Mucosa of rectum (tissue), 2 donors: ENCODE measurements around the gene MED13L.
"Not testable (repeated sequence)": the region's sequence is repeated elsewhere in the genome, so short reads cannot be mapped to it uniquely, and the experiment has no call there.

Experiments used
- H3K27ac ChIP-seq, 2 donors: one replicate each; pipeline ENCODE4 v1.7.0; 2013; ENCODE audit warnings: inconsistent platforms in 2 of 2, low read depth in 2 of 2, low read length in 2 of 2
- H3K27me3 ChIP-seq, 2 donors: one replicate each; pipeline ENCODE4 v1.7.0; 2013; ENCODE audit warnings: low read length in 2 of 2; ENCODE audit not compliant: control insufficient read depth in 2 of 2, insufficient read depth in 2 of 2
- H3K36me3 ChIP-seq, 2 donors: one replicate each; pipeline ENCODE4 v1.7.0; 2013; ENCODE audit warnings: low read length in 2 of 2; ENCODE audit not compliant: control insufficient read depth in 2 of 2, insufficient read depth in 2 of 2
- H3K4me1 ChIP-seq, 2 donors: one replicate each; pipeline ENCODE4 v1.7.0; 2013; ENCODE audit warnings: low read length in 2 of 2, mild to moderate bottlenecking in 1 of 2; ENCODE audit not compliant: control insufficient read depth in 2 of 2, insufficient read depth in 2 of 2
- H3K4me3 ChIP-seq, 2 donors: one replicate each; pipeline ENCODE4 v1.7.0; 2013; ENCODE audit warnings: low read length in 2 of 2
- H3K9ac ChIP-seq, 2 donors: one replicate each; pipeline ENCODE4 v1.7.0; 2013; ENCODE audit warnings: low read length in 2 of 2, low read depth in 1 of 2, mild to moderate bottlenecking in 1 of 2
- H3K9me3 ChIP-seq, 2 donors: one replicate each; pipeline ENCODE4 v1.7.0; 2013; ENCODE audit warnings: low read length in 2 of 2; ENCODE audit not compliant: control insufficient read depth in 2 of 2
- donor health status: healthy.
- donor health status: Normal muscosa, but diverticular disease.

The MED13L gene

GRCh38 chr12:116238570-116239119, 38.8 kb downstream of the MED13L start:
- not testable (repeated sequence) for H3K36me3 ChIP-seq, H3K4me1 ChIP-seq, H3K4me3 ChIP-seq, H3K9me3 ChIP-seq, H3K27me3 ChIP-seq, H3K9ac ChIP-seq, H3K27ac ChIP-seq

GRCh38 chr12:116238149-116238548, 39.3 kb downstream of the MED13L start:
- H3K4me3 ChIP-seq = no peak overlapping the region
- H3K36me3 ChIP-seq = no peaks in the 10 kb centered on the region
- H3K9me3 ChIP-seq = no peaks in the 10 kb centered on the region
- H3K9ac ChIP-seq = no peak overlapping the region
- no peaks in the 10 kb centered on the region for H3K27me3 ChIP-seq
- no peak overlapping the region for H3K27ac ChIP-seq
- H3K4me1 ChIP-seq = peaks cover 0 to 8% of the 10 kb centered on the region in 2 donors

GRCh38 chr12:116236976-116237375, 40.5 kb downstream of the MED13L start:
- no peak overlapping the region for H3K4me3 ChIP-seq
- H3K36me3 ChIP-seq = no peaks in the 10 kb centered on the region
- no peaks in the 10 kb centered on the region for H3K27me3 ChIP-seq
- H3K9me3 ChIP-seq = no peaks in the 10 kb centered on the region
- no peak overlapping the region for H3K9ac ChIP-seq
- no peak overlapping the region for H3K27ac ChIP-seq
- H3K4me1 ChIP-seq = peaks cover 0 to 8% of the 10 kb centered on the region in 2 donors

GRCh38 chr12:116236148-116236731, 41.3 kb downstream of the MED13L start:
- no peaks in the 10 kb centered on the region for H3K36me3 ChIP-seq
- H3K27ac ChIP-seq = no peak overlapping the region
- H3K9me3 ChIP-seq = no peaks in the 10 kb centered on the region
- H3K4me3 ChIP-seq = no peak overlapping the region
- peaks cover 0 to 8% of the 10 kb centered on the region in 2 donors for H3K4me1 ChIP-seq
- H3K9ac ChIP-seq = no peak overlapping the region
- no peaks in the 10 kb centered on the region for H3K27me3 ChIP-seq

- H3K4me1 ChIP-seq, H3K36me3 ChIP-seq, H3K27me3 ChIP-seq, H3K9me3 ChIP-seq, H3K4me3 ChIP-seq, H3K9ac ChIP-seq, H3K27ac ChIP-seq: not testable (repeated sequence)
Observed at GRCh38 chr12:116234148-116234547, 43.3 kb downstream of the MED13L start.

GRCh38 chr12:116233669-116234068, 43.8 kb downstream of the MED13L start:
- H3K36me3 ChIP-seq = no peaks in the 10 kb centered on the region
- no peak overlapping the region for H3K27ac ChIP-seq
- peaks cover 0 to 8% of the 10 kb centered on the region in 2 donors for H3K4me1 ChIP-seq
- no peaks in the 10 kb centered on the region for H3K9me3 ChIP-seq
- H3K27me3 ChIP-seq = no peaks in the 10 kb centered on the region
- H3K4me3 ChIP-seq = no peak overlapping the region
- H3K9ac ChIP-seq = no peak overlapping the region

- Histone ChIP-seq H3K9ac (no peak overlapping the region), H3K36me3 (no peaks in the 10 kb centered on the region), H3K27me3 (no peaks in the 10 kb centered on the region), H3K9me3 (no peaks in the 10 kb centered on the region), H3K4me3 (no peak overlapping the region), H3K4me1 (no peaks in the 10 kb centered on the region), H3K27ac (no peak overlapping the region)
Observed at GRCh38 chr12:116227811-116228210, 49.7 kb downstream of the MED13L start.

- Histone ChIP-seq H3K4me1 (no peaks in the 10 kb centered on the region), H3K9me3 (no peaks in the 10 kb centered on the region), H3K36me3 (no peaks in the 10 kb centered on the region), H3K27me3 (no peaks in the 10 kb centered on the region), H3K4me3 (no peak overlapping the region), H3K27ac (no peak overlapping the region), H3K9ac (no peak overlapping the region)
Observed at GRCh38 chr12:116226026-116226425, 51.5 kb downstream of the MED13L start.

- H3K9ac ChIP-seq = no peak overlapping the region
- no peaks in the 10 kb centered on the region for H3K36me3 ChIP-seq
- no peak overlapping the region for H3K27ac ChIP-seq
- no peaks in the 10 kb centered on the region for H3K27me3 ChIP-seq
- H3K9me3 ChIP-seq = no peaks in the 10 kb centered on the region
- no peaks in the 10 kb centered on the region for H3K4me1 ChIP-seq
- H3K4me3 ChIP-seq = no peak overlapping the region
Observed at GRCh38 chr12:116222358-116222757, 55.1 kb downstream of the MED13L start.

- no peaks in the 10 kb centered on the region for H3K9me3 ChIP-seq
- no peak overlapping the region for H3K9ac ChIP-seq
- H3K27ac ChIP-seq = no peak overlapping the region
- H3K36me3 ChIP-seq = no peaks in the 10 kb centered on the region
- H3K27me3 ChIP-seq = no peaks in the 10 kb centered on the region
- no peaks in the 10 kb centered on the region for H3K4me1 ChIP-seq
- no peak overlapping the region for H3K4me3 ChIP-seq
Observed at GRCh38 chr12:116220756-116221155, 56.7 kb downstream of the MED13L start.
